SK-N-DZ (cell line): ENCODE results near the gene ZNF324B.
"Not testable (repeated sequence)": the region's sequence is repeated elsewhere in the genome, so short reads cannot be mapped to it uniquely, and the experiment has no call there.

ENCODE experiments used
- DNase-seq: peaks from one replicate; pipeline ENCODE4 v3.0.0-alpha.2; 2015; ENCODE audit warnings: low spot score

The ZNF324B gene

DNA sequence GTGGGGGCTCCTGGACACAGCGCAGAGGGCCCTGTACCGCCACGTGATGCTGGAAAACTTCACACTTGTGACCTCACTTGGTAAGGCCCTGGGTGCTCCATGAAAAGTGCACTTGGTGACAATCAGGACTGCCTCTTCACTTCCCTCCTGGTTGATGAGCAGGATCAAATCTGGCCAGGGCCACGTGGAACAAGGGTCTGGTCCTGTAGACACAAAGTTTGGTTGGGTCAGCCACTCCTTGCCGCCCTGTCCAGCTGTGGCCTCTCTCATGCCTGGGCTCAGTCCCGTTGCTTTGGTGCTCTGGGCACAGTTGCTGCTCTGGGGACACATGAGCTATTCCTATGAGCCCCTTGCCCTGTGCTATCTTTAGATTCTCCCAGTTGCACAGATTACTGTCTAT, 2.3 kb downstream of the ZNF324B start:
- no peak for DNase-seq

DNA sequence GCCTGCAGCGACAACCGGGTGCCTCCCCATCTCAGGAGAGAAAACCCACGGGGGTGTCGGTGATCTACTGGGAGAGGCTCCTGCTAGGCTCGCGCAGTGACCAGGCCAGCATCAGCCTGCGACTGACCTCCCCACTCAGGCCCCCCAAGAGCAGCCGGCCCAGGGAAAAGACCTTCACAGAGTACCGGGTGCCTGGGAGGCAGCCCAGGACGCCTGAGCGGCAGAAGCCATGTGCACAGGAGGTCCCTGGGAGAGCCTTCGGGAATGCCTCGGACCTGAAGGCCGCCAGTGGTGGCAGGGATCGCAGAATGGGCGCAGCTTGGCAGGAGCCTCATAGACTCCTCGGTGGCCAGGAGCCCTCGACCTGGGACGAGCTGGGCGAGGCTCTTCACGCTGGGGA, 3.9 kb downstream of the ZNF324B start:
- no peak for DNase-seq

DNA sequence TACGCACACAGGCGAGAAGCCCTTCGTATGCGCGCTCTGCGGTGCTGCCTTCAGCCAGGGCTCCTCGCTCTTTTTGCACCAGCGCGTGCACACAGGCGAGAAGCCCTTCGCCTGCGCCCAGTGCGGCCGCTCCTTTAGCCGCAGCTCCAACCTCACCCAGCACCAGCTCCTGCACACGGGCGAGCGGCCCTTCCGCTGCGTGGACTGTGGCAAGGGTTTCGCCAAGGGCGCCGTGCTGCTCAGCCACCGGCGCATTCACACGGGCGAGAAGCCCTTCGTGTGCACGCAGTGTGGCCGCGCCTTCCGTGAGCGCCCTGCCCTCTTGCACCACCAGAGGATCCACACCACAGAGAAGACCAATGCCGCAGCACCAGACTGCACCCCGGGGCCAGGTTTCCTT, 4.7 kb downstream of the ZNF324B start:
- no peak for DNase-seq

DNA sequence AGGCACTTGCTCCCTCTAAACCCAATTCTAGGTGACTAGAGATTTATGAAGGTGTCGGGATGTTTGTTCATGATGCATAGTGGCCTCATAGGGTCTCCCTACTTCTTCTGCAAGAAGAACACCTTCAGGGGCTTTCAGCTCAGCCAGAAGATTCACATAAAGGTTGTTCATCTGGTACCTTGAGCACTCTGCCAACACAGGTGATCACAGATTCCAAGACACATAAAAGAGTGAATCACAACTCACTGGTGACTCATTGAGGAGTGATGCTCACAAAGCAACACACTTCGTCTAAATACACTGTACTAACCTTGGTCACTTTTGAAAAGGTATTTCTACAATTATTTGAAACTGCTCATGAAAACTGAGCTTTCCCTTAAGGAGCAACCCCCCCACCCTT, 8.6 kb downstream of the ZNF324B start:
- no peak for DNase-seq

DNA sequence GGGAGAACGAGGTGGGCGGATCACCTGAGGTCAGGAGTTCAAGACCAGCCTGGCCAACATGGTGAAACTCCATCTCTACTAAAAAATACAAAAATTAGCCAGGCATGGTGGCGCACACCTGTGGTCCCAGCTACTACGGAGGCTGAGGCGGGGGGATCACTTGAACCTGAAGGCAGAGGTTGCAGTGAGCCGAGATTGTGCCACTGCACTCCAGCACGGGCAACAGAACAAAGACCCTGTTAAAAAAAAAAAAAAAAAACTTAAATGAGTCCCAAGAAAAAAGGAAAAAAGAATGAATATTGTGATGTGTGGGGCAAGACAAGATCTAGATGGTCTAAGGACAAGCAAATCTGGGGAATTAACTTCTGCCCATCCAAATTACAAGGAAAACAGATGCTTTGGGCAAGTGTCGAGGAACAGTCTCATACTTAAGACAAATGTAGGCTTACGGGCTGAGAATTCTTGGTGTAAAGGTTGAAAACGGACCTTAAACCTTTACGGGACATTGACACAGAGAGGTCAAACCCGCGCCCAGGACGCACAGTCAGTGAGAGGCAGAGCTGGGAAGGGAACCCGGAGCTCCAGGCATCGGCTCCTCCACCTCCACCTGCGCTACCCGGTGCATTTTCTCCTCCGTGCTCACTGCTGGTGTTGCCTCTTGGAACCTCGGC, 14.8 kb downstream of the ZNF324B start:
- DNase-seq = no peak

DNA sequence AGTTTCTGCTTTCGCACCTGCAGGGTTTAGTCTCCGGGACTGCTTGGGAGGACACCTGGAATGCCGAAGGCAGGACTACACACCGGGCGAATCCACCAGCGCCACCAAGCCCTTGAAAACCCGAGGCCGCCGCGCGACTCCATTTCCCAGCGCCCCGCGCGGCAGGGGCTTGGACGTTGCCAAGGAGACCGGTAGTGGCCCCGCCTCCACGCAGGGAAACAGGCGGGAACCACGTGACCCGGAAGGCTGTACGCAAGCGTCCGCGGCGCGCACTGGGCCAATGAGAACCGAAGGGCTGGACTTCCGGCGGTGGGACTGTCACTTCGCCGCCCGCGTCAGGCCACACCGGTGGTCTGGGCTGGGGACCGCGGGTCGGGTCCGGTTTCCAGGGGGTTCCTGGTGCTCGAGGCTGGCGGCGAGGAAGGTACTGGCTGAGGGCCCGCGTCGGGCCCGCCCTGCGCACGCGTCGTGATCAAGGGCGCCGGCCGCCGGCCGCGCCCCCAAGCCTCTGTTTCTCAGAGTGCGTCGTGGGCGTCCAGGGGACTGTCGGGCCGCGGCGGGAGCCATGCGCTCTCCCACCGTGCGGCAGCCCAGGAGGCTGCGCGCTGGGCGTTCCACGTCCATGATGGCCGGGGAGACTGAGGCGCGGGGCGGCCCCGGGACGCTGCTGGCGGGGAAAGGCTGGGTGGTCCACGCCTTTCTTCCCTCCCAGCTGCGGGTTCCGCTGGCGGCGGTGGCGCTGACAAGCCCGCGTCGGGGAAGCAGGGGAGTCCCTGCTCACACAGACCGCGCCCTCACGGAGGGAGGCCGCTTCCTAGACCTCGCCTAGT, 15.6 kb downstream of the ZNF324B start, which contains the start of gene ZNF324:
Gene ZNF324, plus strand, starts transcription at position 321 of the 830 bp plus-strand sequence. CDS start 2,106 bp downstream, outside the sequence.
- DNase-seq = peak; percentile 91

DNA sequence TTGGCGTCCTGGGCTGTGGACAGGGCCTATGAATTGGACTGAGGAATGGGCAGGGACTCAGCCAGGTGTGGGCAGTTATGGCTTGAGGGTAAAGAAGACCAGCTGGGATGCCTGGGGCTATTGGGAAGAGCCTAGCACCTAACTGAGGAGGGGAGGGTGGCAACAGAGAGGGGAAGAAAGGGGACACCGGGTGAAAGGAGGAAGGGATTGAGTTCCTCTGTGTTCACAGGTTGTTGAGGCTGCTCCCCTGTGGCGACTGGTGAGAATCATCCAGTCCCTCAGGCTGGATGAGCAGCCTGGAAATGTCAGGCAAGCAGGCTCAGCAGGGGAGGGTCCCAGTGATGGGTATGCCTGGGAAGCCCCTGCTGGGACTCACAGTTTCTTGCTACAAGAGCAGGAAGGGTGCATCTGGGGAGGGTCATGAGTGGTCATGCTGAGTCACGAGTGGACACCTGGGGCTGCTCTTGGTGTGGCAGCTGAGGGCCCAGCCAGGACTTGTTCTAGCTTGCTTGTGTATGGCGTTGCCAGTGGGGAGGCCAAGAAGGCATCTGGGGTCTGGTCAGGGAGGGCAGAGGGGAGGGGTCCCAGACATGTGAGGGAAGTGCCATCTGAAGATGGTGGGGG, 16.9 kb downstream of the ZNF324B start:
- no peak for DNase-seq

DNA sequence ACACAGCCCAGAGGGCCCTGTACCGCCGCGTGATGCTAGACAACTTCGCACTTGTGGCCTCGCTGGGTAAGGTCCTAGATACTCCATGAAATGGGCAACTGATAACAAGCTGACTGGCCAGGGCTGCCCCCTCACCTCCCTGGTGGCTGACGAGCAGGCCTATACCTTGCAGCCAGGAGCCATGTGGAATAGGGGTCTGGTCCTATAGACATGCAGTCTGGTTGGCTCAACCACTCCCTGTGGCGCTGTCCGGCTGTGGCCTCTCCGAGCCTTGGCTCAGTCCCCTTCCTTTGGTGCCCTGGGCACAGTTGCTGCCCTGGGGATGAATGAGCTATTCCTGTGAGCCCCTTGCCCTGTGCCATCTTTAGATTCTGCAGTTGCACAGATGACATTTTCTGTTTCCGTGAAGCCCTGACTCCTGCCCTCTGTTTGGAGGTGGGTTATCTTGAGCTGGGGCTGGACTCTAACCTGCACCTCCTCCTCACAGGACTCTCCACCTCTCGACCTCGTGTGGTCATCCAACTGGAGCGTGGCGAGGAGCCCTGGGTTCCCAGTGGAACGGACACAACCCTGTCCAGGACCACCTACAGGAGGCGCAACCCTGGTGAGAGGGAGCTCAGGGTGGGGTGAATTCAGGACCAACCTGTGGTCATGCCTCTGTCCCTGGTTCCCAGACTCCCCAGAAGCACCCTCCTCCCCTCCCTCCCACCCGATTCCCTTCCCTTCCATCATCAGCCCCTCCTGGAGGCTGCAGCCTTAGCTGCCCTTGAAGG, 18.0 kb downstream of the ZNF324B start:
- DNase-seq = no peak

DNA sequence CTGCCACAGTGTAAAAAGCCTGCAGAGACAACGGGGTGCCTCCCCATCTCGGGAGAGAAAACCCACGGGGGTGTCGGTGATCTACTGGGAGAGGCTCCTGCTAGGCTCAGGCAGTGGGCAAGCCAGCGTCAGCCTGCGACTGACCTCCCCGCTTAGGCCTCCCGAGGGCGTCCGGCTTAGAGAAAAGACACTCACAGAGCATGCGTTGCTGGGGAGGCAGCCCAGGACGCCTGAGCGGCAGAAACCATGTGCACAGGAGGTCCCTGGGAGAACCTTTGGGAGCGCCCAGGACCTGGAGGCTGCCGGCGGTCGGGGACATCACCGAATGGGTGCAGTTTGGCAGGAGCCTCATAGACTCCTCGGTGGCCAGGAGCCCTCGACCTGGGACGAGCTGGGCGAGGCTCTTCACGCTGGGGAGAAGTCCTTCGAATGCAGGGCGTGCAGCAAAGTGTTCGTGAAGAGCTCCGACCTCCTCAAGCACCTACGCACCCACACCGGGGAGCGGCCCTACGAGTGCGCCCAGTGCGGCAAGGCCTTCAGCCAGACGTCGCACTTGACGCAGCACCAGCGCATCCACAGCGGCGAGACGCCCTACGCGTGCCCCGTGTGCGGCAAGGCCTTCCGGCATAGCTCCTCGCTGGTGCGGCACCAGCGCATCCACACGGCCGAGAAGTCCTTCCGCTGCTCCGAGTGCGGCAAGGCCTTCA, 19.6 kb downstream of the ZNF324B start:
- not testable (repeated sequence) for DNase-seq

DNA sequence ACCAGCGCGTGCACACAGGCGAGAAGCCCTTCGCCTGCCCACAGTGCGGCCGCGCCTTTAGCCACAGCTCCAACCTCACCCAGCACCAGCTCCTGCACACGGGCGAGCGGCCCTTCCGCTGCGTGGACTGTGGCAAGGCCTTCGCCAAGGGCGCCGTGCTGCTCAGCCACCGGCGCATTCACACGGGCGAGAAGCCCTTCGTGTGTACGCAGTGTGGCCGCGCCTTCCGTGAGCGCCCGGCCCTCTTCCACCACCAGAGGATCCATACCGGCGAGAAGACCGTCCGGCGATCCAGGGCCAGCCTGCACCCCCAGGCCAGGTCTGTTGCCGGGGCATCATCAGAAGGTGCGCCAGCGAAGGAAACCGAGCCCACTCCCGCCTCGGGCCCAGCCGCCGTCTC, 20.3 kb downstream of the ZNF324B start:
- DNase-seq = no peak

DNA sequence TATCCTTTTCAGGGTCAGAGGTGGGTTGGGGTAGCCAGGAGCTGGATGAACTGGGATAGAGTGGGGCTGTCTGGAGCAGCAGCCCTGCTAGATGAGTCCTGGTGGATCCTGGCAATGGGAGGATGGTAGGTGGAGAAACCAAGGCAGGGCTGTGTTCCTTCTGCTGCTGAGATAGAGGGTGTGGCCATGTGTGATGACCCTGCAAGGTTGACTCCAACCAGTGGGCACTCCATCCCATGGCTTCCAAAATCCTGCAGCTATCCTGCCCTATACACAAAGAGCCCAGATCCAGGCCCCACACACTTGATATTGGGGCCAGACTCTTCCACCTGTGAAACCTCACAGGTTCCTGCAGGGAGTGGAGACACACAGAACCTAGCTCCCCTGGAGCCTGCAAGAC, 22.4 kb downstream of the ZNF324B start:
- no peak for DNase-seq

DNA sequence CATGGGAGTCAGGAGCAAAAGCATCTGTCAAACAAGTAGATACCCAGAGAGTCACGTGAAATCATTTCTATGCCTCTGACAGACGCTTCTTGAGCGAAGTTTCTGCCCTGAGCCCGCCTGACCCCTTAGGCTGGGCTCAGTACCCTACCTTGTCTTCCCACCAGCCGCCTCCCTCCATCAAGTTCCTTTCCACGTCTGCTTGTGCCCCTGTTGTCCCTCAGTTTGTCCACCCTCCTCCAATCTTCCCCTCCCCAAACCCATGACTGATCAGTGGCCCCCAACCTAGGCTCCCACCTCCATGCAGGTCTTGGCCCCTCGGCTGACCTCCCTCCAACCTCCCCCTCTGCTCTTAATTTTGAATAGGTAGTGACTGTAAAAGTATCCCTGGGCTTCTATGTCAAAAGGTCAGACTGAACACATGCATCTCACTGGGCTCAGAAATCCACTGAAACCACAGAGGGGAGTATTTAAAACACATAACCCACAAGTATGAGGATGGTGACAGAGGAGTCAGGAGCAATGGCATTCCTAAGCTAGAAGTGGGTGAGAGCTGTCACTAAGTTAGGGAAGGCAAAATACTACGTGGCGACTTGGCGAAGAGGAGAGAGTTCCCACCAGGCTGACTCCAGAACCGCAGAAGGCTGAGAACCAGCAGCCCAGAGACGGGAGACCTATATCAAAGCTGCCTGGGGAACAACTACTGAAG, 23.0 kb downstream of the ZNF324B start:
- no peak for DNase-seq

DNA sequence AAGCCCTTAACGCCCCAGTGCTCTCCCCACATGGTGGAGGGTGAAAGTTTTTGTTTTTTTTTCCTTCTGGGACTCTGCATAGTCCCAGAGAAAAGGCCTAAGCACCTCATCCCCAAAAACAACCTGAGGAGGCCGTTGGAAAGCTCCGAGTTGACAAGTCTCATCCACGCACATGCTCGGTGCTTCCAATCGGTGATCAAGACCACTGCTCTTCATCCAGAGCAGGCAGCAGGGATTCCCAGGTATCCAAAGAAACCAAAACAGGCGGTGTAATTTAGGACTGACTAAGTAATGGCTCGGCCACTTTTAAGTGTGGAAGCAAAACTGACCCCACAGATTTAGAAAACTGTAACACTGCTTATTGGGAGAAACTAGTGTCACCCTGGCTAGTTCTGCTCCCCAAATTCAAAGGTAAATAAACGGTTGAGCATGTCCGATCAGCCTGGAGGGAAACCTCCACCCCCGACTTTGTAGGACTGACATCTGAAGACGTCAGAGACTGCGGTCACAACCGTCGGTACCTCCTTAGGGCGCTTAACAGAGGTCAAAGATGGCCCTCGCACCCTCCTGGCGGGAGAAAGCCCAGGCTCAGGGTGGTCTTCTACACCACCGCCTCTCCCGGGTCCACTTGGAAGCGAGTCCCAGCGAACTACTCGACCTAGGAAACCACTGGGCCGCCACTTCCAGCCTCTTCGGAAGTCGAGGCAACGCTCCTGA, 23.7 kb downstream of the ZNF324B start:
- DNase-seq = no peak

DNA sequence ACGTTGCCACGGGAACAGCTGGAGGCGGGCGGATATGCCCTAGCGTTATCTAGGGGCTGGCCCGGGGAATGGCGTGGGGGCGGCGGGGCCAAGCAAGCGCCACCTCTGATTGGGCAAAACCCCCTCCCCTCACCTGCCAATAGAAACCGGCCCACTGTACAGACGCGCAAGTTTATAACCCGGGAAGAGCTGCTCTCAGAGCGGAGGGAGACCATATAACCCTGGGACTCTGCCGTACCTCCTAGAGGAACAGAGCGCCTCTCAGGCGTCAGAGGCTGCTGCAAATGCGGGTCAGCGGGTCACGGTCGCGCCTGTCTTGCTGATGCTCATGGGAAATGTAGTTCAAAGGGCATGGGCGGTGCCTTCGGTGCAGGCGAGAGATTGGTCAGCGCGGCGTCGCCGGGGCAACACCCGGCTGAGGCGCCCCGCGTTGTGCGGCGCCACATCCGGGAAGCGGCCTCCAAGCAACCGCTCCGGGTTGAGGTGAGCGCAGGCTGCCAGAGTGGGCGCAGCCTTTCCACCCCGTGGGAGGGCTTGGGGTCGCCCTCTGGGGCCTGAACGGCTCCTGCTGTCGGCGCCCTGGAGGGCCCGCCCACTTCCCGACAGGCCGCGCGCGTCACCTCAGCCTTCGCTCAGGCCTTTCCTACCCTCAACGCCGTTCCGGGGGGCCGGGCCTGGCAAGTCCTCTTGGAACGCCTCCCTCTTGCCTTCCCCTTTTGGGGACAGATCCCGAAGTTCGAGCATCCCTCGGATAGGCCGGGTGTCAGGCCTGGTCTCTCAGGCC, 24.5 kb downstream of the ZNF324B start, which contains the start of gene ZNF446:
Gene ZNF446, plus strand, starts transcription at position 639 of the 784 bp plus-strand sequence. CDS start 867 bp downstream, outside the sequence.
- peak; percentile 93 for DNase-seq

DNA sequence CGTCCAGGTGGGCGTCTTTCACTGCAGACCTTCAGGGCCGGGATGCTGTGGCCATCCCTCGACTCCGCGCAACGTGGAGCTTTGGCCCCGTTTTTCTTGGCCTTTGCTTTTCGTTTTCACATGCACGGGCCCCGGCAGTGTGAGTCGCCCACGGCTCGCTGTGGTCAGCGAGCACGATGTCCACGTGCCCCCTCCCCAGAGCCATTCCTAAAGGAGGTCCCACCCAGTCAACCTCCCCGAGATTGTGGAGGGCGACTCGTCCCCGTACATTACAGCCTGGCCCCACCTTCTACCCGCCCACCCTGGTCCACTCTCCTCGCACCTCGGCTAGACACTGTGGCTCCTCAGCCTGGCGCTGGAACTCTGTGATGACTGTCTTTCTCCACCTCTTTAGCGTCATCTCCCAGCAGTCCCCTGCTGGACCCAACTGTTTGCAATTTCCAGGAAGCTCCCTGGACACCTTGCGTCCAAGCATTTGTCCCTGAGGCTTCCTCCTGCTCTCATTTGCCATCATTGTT, 25.1 kb downstream of the ZNF324B start:
- no peak for DNase-seq

DNA sequence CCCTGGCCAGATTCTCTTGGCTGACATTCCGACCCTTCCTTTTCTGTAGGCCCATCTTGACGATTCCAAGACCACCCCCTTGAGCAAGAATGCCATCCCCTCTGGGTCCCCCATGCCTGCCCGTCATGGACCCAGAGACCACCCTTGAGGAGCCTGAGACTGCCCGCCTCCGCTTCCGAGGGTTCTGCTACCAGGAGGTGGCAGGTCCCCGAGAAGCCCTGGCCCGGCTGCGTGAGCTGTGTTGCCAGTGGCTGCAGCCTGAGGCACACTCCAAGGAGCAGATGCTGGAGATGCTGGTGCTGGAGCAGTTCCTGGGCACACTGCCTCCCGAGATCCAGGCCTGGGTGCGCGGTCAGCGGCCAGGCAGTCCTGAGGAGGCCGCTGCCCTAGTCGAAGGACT, 25.7 kb downstream of the ZNF324B start:
- DNase-seq = no peak

DNA sequence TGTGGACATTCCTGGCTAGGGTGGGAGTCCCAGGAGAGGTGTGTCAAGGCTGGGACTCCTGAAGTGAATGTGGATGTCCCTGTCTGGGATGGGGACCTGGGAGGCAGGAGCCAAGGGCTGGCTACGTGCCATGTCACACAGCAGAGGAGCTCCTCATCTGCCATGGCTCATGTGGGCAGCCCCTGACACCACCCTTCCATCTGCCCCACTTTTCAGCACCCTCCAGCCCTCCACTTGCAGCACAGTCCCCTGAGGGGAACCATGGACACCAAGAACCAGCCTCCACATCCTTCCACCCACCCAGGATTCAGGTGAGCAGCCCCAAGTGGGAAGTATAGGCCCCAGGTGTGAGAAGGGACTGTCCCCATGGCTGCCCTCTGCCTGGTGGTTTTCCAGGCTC, 26.4 kb downstream of the ZNF324B start:
- no peak for DNase-seq

DNA sequence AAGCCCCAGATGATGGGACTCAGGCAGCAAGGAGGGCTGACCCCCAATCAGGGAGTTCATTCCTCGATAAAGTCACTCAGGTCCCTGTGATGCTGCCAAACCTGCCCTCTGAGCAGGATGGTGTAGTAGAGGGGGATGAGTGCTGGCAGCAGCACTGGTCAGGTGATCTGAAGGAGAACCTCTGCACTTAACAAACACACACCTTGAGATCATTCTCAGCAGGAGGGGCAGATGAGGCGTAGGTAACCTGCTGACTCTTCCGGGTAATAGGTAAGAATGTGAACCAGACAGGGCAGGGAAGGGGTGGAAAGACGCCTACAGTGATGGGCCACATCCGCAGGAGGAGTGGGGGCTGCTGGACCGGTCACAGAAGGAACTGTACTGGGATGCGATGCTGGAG, 27.9 kb downstream of the ZNF324B start:
- no peak for DNase-seq
